Measurements from ENCODE around the gene UPF2. TPM values are rescaled to one million over a fixed set of nuclear protein-coding genes. Genes with fewer than 3 reads are reported as not detected.

Gene UPF2
- total and polyA plus RNA-seq, 10 of the 15 experiments (the other 5 are each of a cell fraction or from before 2014, with no cell fraction given) = 21.0 to 44.4 (median 25.9) TPM

- WGBS (ENCODE audit: insufficient coverage, insufficient replicate concordance, low lambda C conversion rate, missing lambda C conversion rate) = 65% methylated on average over 9 of the region's 13 CpGs
- no peak overlapping the region for H3K27ac ChIP-seq (ENCODE audit: control insufficient read depth, insufficient read depth)
- H3K9ac ChIP-seq (ENCODE audit: control insufficient read depth, insufficient read depth, low read length) = no peak overlapping the region
- no peak overlapping the region for H2AFZ ChIP-seq (ENCODE audit: control insufficient read depth, low read depth, low read length)
- FAIRE-seq (no peak), ATAC-seq (no peak), DNase-seq (ENCODE audit: low read depth, low spot score) (no peak)
- H3K9me3 ChIP-seq (replicated peaks; ENCODE audit: control insufficient read depth, insufficient read depth, low read length) = no peaks in the 10 kb centered on the region
- SMC1A ChIA-PET (ENCODE audit: uncharacterized antibody, unreplicated experiment) = interaction anchor here (1.3 to 2.0 kb wide), 2 partner anchors 8 to 20 kb away, joined by 4 to 5 read pairs; no protein-coding TSS in a partner anchor
- peaks cover 13% of the 10 kb centered on the region for H3K4me1 ChIP-seq (ENCODE audit: control insufficient read depth, insufficient read depth, low read length)
- RAD21 ChIA-PET (ENCODE audit: unreplicated experiment) = interaction anchor here (0.6 to 1.4 kb wide), 3 partner anchors 11 to 279 kb away, joined by 3 to 4 read pairs (median 3); no protein-coding TSS in a partner anchor
- H3K4me3 ChIP-seq = no peak overlapping the region
- no peaks in the 10 kb centered on the region for H3K79me2 ChIP-seq (ENCODE audit: control insufficient read depth, insufficient read depth, low read length)
- no TSS peak for BruUV-seq (replicated peaks)
- no peaks in the 10 kb centered on the region for H3K36me3 ChIP-seq (ENCODE audit: control insufficient read depth in 2 of 2, insufficient read depth in 2 of 2, low read length in 1 of 2)
- H3K27me3 ChIP-seq (replicated peaks in 1 of 2; ENCODE audit: control insufficient read depth in 2 of 2, insufficient read depth in 2 of 2, low read length in 1 of 2) = no peaks in the 10 kb centered on the region
- H4K20me1 ChIP-seq (ENCODE audit: control insufficient read depth, insufficient read depth) = no peaks in the 10 kb centered on the region
- TF ChIP-seq MTA2 (IDR thresholded peaks at IDR 0.05; ENCODE audit: low read depth) = no peak
- no peak for TF ChIP-seq ATF2 (IDR thresholded peaks at IDR 0.05; ENCODE audit: low read length)
- no peak for TF ChIP-seq NR2C2 (IDR thresholded peaks at IDR 0.05; ENCODE audit: borderline replicate concordance, control insufficient read depth, insufficient read length, low read depth)
- TF ChIP-seq CHD4 (IDR thresholded peaks at IDR 0.05) = no peak
- no peak for TF ChIP-seq GABPA (IDR thresholded peaks at IDR 0.05; ENCODE audit: low read depth)
- TF ChIP-seq MAX (IDR thresholded peaks at IDR 0.05; ENCODE audit: low read depth, low read length) = no peak
- no peak for TF ChIP-seq POLR2AphosphoS5 (IDR thresholded peaks at IDR 0.05; ENCODE audit: low read length)
- TF ChIP-seq SREBF1 (IDR thresholded peaks at IDR 0.05; ENCODE audit: low read length) = no peak
- TF ChIP-seq IRF4 (IDR thresholded peaks at IDR 0.05; ENCODE audit: low read depth, low read length) = no peak
- TF ChIP-seq ATF7 (IDR thresholded peaks at IDR 0.05; ENCODE audit: low read depth) = no peak
- no peak for TF ChIP-seq IKZF1 (conservative IDR thresholded peaks at IDR 0.05)
- intact Hi-C loops (cut with micrococcal nuclease; ENCODE audit: unreplicated experiment) (no loop called here), in situ Hi-C loops (cut with MboI) (no loop called here)
- POLR2A ChIA-PET = no interaction called here
- no peak overlapping the region for H3K4me2 ChIP-seq (ENCODE audit: control insufficient read depth, insufficient read depth)
- CTCF ChIA-PET = interaction anchor here (1.1 kb wide), 1 partner anchor 103 kb away, joined by 5 read pairs; no protein-coding TSS in a partner anchor
Measured at GRCh38 chr10:11885437-11886137, 157.0 kb downstream of the UPF2 start.

All from GM12878 (cell line).